Stimulated activated CD8-positive, alpha-beta memory T cell treated with anti-CD3 and anti-CD28 coated beads, Interleukin-15, amount 100 ng/mL, for 4 hours (primary cell): Measurements from ENCODE around the gene LIMA1.
"Not testable (repeated sequence)": the region's sequence is repeated elsewhere in the genome, so short reads cannot be mapped to it uniquely, and the experiment has no call there.

ENCODE experiments used
- DNase-seq, 2 donors: peaks; one replicate each; pipeline ENCODE4 v3.0.0-alpha.2; 2020; ENCODE audit warnings: low read depth in 2 of 2

Gene LIMA1

DNA sequence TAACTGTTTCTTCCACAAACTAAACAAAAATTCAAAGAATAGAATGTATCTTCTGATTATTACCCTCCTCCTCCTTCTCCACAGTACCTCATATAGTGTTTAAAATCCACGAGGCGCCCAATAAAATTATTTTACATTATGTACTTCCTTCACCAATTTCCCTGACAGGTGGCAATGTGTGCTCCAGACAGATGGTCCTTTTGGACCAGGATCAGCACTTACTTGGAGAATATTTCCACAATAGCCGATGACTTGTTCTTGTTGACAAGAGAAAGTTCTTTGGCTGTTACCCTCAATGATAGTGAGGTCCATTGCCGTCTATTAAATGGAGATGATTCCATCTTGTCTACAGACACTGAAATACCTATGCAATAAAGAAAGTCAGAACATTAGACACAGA is 34.9 kb downstream of the LIMA1 start:
- no peak for DNase-seq

- not testable (repeated sequence) for DNase-seq
These were observed 35.7 kb downstream of the LIMA1 start for GRCh38 chr12:50247665-50248064.

DNA sequence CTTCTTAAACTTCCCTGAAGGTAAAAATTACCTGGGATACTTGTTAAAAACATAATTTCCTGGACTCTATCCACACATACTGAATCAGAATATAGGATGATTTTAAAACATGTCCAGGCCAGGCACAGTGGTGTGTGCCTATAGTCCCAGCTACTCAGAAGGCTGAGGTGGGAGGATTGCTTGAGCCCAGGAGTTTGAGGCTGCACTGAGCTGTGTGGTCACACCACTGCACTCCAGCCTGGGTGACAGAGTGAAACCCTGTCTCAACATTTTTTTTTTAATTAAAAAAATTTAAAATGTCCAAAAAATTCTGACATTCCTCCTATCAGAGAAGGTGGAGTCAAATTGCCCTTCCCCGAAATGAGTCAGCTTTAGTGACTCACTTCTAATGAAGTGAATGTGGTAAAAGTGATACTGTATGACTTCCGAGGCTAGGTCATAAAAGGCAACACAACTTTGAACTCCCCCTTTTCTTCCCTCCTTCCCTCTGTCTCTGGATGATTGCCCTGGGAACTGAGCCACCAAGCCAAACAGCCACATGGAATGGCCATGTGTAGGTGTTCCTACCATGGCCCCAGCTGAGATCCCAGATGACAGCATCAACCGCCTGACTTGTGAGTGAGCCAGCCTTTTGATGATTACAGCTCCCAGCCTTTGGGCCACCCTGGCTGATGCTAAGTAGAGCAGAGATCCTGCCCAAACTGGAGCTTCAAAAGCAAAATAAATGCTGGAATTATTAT is 36.3 kb downstream of the LIMA1 start:
- DNase-seq, result no peak

- no peak for DNase-seq
These were observed 37.0 kb downstream of the LIMA1 start for GRCh38 chr12:50246197-50246865.

DNA sequence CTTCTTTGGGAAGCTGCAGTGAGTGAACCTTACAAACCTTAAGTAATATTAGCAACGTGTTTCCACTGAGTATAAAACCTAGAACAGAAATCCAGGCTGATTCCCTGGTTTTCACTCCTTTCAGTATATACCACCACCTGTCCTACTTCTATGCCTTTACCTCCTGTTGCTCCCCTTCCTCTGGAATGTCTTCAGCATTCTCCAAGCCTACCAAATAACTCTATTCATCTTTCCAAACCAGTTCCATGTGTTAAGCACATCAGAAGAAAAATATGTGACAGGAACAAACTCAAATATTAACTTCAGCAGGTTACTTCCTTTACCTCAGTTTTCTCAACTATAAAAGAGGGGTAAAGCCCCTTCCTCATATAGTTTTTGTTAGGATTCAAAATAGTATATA is 39.8 kb downstream of the LIMA1 start:
- DNase-seq, result no peak

DNA sequence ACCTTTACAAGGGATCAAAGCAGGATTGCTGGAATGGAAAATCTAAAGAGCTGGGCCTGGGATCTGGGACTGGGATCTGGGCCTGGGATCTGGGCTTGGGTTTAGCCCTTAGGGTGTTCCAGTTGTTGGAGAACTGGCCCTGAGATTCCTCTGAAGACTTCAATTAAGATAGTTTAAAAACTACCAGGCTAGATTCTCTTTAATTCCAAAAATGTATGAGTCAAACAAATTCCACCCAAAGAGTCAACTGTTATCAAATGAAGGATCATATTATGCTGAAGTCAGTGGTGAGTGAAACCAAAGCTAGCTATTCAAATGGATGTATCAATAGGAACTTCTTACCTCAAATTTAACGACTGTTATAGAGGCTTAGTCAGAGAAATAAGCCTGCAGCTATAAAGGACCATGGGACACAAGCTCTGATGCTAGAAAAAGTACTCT is 40.5 kb downstream of the LIMA1 start:
- DNase-seq, result no peak

GRCh38 chr12:50241178-50241577 is 42.1 kb downstream of the LIMA1 start:
- DNase-seq, result no peak

DNA sequence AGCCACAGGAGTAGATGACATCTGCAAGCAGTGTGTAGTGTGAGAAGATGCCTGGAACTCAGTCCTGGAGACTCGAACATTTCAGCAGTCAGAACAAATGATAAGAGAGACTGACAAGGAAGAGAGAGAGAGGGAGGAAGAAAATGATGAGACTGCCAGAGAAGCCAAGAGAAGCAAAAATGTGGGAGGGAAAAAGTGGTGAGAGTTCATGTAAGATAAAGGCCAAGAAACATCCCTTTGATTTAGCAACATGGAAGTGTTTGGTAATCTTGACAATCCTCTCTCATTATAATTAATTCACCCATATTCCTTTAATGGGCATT is 42.6 kb downstream of the LIMA1 start:
- no peak for DNase-seq

GRCh38 chr12:50240096-50240791 is 43.1 kb downstream of the LIMA1 start:
- no peak for DNase-seq

DNA sequence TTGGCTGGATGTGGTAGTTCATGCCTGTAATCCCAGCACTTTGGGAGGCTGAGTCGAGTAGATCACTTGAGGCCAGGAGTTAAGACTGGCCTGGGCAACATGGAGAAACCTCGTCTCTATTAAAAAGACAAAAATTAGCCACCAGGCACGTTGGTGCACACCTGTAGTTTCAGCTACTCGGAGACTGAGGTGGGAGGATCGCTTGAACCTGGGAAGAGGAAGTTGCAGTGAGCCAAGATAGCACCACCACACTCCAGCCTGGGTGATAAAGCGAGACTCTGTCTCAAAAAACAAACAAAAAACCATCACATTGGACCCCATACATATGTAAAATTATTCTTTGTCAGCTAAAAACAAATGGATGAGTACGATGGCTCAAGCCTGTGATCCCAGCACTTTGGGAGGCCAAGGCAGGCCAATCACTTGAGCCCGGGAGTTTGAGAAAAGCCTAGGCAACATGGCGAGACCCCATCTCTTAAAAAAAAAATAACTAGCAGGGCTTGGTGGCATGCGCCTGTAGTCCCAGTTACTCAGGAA is 43.9 kb downstream of the LIMA1 start:
- DNase-seq, result no peak

DNA sequence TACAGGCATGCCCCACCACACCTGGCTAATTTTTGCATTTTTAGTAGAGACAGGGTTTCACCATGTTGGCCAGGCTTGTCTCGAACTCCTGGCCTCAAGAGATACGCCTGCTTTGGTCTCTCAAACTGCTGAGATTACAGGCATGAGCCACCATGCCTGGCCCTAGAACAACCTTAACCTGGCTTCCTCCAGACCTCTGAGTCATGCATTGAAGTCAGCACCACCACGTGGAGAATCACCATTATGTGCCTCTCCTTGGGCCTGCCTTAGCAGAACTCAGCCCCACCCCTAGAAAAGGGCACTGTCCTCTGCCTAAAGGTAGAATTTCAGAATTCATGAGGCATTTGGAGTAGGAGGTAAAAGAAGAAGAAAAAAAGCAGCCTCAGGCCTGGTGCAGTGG is 49.0 kb downstream of the LIMA1 start:
- no peak for DNase-seq

DNA sequence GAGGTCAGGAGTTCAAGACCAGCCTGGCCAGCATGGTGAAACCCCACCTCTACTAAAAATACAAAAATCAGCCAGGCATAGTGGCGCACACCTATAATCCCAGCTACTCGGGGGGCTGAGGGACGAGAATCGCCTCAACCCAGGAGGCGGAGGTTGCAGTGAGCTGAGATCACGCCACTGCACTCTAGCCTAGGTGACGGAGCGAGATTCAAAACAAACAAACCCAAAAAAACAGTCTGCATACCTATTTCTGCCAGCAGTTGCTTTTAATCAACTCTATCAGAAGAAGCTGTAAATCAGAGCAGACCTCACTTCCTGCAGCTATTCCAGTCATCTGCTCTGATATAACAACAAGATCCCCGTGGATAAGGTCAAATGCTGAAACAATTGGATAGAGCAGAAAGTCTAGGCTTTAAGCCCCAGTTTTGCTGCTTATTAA is 50.5 kb downstream of the LIMA1 start:
- DNase-seq, result no peak

GRCh38 chr12:50232206-50232605 is 51.1 kb downstream of the LIMA1 start:
- DNase-seq, result no peak

- no peak for DNase-seq
These were observed 52.0 kb downstream of the LIMA1 start for GRCh38 chr12:50231346-50231745.

- DNase-seq, result no peak
These were observed 53.1 kb downstream of the LIMA1 start for GRCh38 chr12:50230217-50230616.

DNA sequence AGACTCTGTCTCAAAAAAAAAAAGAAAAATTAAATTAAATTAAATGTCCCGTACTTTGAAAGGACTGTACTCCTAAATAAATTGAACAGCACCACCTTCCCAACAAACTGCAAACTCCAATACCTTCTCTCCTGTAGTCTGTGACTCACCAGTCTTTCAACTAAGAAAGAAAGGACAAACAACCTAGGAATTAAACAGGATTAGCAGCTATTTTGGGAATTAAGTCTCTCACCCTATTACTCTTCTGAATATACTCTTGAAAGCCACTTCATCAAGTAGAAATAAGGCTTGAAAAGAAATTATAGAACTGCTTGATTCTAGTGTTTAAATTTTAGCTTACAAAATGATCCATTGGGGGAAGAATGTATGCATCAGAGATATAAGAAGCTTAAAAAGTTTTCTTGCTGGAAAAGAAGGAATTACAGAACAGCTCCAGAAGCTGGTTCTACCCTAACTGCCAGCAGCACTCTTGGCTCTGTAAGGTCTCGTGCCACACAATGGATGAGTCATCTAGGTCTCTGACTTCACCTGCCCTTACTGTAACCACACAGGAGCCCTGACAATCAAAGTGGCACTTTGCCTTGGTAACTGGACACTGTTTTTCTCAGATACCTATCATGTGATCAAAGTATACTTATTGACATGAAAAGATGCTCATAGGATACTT is 59.2 kb downstream of the LIMA1 start:
- no peak for DNase-seq

- no peak for DNase-seq
These were observed 61.0 kb downstream of the LIMA1 start for GRCh38 chr12:50222275-50222783.

DNA sequence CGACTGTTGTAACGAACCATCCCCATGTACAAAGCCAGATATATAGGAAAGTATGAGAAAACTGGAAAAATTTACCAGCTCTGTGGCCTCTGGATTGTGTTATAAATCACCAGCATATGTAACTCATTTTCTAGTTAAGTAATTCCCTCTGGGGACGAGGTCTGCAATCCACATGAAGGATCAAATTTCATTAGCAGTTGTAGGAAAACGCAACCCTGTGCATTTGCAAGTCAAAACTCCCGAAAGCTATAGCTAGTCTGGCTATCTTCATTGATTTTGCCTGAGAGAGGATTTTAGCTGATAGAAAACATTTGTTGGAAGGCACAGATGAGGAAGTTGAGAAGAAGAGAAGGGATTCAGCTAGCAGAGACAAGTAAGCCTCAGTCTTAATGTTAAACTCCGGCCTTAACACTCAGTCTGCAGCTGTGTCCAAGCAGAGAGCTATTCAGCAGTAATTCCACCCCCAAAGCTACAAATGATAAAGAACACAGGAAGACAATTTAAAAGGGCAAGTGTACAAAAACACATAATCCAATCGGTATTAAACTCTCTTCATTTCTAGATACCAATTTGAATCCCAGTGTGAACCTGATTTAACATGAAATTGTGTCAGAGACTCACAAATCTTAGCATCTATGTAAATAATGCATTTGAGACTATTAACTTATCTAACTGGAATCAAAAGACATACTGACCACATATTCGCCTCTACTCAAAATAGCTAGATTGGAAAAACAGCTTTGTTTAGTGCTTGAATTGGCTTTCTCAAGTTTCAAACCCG is 61.9 kb downstream of the LIMA1 start:
- no peak for DNase-seq

GRCh38 chr12:50220363-50220995 is 62.8 kb downstream of the LIMA1 start:
- DNase-seq, result no peak

GRCh38 chr12:50219544-50219943 is 63.8 kb downstream of the LIMA1 start:
- no peak for DNase-seq

DNA sequence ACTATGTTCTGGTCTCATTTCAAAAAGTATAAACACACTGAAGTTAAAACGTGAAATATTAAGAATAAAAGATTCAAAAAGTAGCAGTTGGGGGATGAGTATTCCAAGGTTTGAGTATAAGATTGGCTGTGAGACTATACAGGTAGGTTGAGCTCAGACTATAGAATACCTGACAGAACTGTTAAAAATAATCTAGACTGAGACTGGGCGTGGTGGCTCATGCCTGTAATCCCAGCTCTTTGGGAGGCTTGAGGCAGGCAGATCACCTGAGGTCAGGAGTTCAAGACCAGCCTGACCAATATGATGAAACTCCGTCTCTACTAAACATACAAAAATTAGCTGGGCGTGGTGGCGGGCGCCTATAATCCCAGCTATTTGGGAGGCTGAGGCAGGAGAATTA is 64.3 kb downstream of the LIMA1 start:
- DNase-seq, result not testable (repeated sequence)
